Endothelial cell (in vitro differentiated cells): ENCODE measurements around the gene SLC5A4. TPM values are rescaled to one million over a fixed set of nuclear protein-coding genes. Genes with fewer than 3 reads are reported as not detected.

Experiments used
- DNase-seq: peaks from one replicate; pipeline ENCODE4 v3.0.0; 2021; ENCODE audit warnings: low spot score
- H3K27ac Mint-ChIP-seq: one replicate; pipeline ENCODE4 v1.8.0; 2021; ENCODE audit warnings: mixed read lengths, inconsistent platforms; ENCODE audit not compliant: unreplicated experiment
- H3K27me3 Mint-ChIP-seq: one replicate; pipeline ENCODE4 v1.8.0; 2021; ENCODE audit warnings: mild to moderate bottlenecking, moderate library complexity, mixed read lengths, inconsistent platforms; ENCODE audit not compliant: unreplicated experiment
- H3K36me3 Mint-ChIP-seq: one replicate; pipeline ENCODE4 v1.8.0; 2021; ENCODE audit warnings: mild to moderate bottlenecking, low read depth, mixed read lengths, inconsistent platforms; ENCODE audit not compliant: unreplicated experiment
- H3K4me1 Mint-ChIP-seq: one replicate; pipeline ENCODE4 v1.8.0; 2021; ENCODE audit warnings: mild to moderate bottlenecking, mixed read lengths, inconsistent platforms; ENCODE audit not compliant: unreplicated experiment
- H3K4me3 Mint-ChIP-seq: one replicate; pipeline ENCODE4 v1.8.0; 2021; ENCODE audit warnings: mild to moderate bottlenecking, mixed read lengths, inconsistent platforms; ENCODE audit not compliant: unreplicated experiment
- H3K9me3 Mint-ChIP-seq: one replicate; pipeline ENCODE4 v1.8.0; 2021; ENCODE audit warnings: mixed read lengths, inconsistent platforms; ENCODE audit not compliant: unreplicated experiment
- total RNA-seq: library from RNA; stranded (reverse); fragmentation: NEBNext Ultra II Directional; extraction: Animal tissue kit (Norgen Biotek cat#: 25700); gene quantifications from one replicate; pipeline ENCODE4 v1.2.1, GENCODE V29; 2021; ENCODE audit not compliant: unreplicated experiment
- TF ChIP-seq, protein P1 (sequence below): fragments of 200-600 bp; sonication (generic); IDR thresholded peaks from one replicate; pipeline ENCODE4 v1.5.0; 2021; ENCODE audit warnings: antibody characterized with exemption; ENCODE audit not compliant: unreplicated experiment

Gene SLC5A4
- total RNA-seq, 1 donor from 2014 or later = not detected

DNA sequence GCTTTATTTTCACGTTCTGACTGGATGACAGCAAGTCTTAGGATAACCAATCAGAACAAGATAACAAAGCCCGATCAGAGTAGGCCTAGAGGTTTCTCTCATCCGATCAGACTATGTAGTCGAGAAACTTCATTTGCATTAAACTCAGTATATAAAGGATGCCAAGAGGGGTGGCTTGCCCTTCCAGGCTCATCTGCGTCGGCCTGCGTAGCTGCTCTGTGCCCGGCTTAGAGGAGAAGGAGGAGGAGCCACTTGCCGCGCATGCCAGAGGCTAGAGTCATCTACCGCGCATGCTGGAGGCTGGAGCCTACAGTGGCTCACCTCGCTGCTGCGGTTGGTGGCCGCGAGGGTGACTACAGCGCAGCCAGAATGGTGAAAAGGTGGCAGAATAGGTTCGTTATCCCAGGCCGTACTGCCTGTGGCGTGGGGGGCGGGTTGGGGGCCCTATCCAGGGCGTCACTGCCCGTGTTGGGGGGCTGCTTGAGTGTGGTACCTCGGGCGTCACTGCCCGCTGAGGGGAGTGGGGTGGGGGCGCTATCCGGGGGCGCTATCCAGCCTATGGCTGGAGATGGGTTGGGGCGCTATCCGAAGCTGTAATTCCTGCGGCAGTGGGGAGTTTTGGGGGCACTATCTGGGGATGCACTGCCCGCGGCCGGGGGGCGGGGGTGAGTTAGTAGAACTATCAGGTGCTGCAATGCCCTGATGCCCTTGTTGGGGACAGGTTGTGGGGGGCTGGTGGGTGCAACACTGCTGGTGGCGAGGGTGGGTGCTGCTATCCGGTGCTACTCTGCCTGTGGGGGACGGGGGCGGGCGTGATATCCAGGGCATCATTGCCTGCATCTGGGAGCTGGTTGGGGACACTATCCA lies 50.1 kb downstream of the SLC5A4 start, which contains the start of gene RFPL2:
Gene RFPL2 (minus strand): TSS at position 218 of the 867 bp plus-strand sequence. CDS start 2,622 bp downstream, outside the sequence.
- TF ChIP-seq, protein P1, sequence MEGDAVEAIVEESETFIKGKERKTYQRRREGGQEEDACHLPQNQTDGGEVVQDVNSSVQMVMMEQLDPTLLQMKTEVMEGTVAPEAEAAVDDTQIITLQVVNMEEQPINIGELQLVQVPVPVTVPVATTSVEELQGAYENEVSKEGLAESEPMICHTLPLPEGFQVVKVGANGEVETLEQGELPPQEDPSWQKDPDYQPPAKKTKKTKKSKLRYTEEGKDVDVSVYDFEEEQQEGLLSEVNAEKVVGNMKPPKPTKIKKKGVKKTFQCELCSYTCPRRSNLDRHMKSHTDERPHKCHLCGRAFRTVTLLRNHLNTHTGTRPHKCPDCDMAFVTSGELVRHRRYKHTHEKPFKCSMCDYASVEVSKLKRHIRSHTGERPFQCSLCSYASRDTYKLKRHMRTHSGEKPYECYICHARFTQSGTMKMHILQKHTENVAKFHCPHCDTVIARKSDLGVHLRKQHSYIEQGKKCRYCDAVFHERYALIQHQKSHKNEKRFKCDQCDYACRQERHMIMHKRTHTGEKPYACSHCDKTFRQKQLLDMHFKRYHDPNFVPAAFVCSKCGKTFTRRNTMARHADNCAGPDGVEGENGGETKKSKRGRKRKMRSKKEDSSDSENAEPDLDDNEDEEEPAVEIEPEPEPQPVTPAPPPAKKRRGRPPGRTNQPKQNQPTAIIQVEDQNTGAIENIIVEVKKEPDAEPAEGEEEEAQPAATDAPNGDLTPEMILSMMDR = no peak
- Mint-ChIP-seq H3K4me3 (peak within 1 kb of the TSS; percentile 94), H3K4me1 (peaks cover 53% of the 10 kb centered on the region)

DNA sequence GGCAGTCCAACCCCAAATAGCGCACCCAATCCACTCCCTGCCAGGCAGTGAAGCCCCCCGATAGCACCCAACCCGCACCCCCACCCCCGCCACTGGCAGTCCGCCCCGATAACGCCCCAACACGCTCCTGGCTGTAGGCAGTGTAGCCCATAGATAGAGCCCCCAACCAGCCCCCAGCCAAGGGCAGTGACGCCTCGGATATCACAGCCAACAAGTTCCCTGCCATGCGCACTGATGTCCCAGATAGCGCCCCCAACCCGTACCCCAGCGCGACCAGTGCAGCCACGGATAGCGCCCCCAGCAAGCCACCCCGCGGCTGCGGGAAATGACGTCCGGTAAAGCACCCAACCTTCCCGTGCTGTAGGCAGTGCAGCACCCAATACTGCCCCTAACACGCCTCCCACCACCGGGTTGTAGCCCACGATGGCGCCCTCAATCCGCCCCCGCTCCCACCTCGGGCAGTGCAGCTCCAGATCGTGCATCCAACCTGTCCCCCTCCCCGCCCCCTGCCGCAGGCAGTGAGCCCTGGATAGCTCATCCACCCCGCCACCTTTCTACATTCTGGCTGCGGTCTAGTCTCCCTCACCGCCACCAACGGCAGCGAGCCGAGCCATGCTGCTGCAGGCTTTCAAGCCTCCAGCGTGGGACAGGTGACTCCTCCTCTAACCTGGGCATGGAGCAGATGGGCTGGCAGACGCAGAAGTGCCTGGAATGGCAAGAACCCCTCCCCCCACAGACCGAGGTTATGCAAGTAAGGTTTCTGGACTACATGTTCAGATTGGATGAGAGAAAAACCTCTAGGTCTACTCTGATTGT lies 50.9 kb downstream of the SLC5A4 start:
- no peak for DNase-seq
- no peak overlapping the region for H3K27ac Mint-ChIP-seq
- TF ChIP-seq, protein P1 = no peak
- H3K9me3 Mint-ChIP-seq = no peaks in the 10 kb centered on the region
- peaks cover 7% of the 10 kb centered on the region for H3K36me3 Mint-ChIP-seq
- peaks cover 52% of the 10 kb centered on the region for H3K4me1 Mint-ChIP-seq
- peaks cover 15% of the 10 kb centered on the region for H3K27me3 Mint-ChIP-seq
- peak overlapping the region; percentile 94 for H3K4me3 Mint-ChIP-seq

More for the DNA sequence above, 50.1 kb downstream of the SLC5A4 start, which contains the start of gene RFPL2:
- peaks cover 10% of the 10 kb centered on the region for H3K36me3 Mint-ChIP-seq
- H3K27me3 Mint-ChIP-seq = peaks cover 19% of the 10 kb centered on the region
- H3K9me3 Mint-ChIP-seq = no peaks in the 10 kb centered on the region
- H3K27ac Mint-ChIP-seq = no peak within 1 kb of the TSS
- peak; percentile 62 for DNase-seq

DNA sequence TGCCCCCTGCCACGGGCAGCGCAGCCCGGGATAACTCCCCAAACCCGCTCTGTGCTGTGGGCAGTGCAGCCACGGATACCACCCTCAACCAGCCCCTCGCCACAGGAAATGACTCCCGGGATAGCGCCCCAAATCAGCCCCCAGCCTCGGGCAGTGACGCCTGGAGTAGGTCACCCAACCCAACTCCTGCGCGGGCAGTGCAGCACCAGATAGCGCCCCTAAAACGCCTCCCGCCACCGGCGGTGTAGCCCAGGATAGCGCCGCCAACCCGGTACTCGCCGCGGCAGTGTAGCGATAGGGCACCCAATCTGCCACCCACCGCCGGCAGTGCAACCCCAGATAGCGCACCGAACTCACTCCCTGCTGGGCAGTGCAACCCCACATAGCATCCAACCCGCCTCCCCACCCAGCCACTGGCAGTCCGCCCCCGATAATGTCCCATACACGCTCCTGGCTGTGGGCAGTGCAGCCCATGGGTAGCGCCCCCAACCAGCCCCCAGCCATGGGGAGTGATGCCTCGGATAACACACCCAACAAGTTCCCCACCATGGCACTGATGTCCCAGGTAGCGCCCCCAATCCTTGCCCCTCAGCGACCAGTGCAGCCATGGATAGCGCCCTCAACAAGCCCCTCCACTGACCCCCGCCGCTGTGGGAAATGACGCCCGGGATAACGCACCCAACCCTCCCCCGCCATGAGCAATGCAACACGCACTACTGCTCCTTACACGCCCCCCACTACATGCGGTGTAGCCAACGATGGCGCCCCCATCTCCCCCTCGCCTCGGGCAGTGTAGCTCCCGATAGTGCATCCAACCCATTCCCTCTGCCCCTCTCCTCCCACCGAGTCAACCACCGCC lies 51.7 kb downstream of the SLC5A4 start:
- no peak for DNase-seq
- Mint-ChIP-seq H3K27ac (no peak overlapping the region), H3K36me3 (peaks cover 9% of the 10 kb centered on the region), H3K4me1 (peaks cover 58% of the 10 kb centered on the region), H3K27me3 (peaks cover 13% of the 10 kb centered on the region), H3K9me3 (no peaks in the 10 kb centered on the region), H3K4me3 (peak overlapping the region; percentile 94)
- TF ChIP-seq, protein P1 = no peak

DNA sequence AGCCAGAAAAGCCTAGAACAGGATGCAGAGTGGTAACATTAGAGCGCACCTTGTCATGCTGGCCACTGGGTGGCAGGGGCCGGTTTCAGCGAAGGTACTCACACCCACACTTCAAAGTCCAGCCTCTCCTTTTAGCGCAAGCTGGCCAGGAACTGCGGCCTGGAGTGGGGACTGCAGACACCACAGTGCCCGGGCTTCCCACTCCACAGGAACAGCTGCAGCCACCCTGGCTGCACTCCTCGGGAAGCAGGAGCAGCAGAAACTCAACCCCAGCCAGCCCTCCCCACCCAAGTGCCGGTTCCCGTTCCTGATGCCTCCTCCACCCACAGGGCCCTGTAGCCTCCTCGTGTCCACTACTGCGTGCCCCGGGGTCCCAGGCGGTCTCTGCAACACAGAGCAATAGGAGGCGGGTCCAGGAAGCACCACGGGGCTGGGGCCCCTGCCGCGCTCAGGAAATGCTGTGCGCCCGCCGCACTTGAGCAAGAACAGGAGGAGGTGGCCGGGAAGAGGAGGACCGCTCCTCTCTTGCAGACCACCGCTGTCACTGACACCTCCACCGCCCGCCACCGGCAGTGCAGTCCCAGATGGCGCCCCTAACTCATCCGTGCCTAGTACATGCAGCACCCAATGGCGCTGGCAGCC lies 52.5 kb downstream of the SLC5A4 start:
- TF ChIP-seq, protein P1 = peak; percentile 63
- Mint-ChIP-seq H3K27ac (peak overlapping the region; percentile 61), H3K9me3 (no peaks in the 10 kb centered on the region), H3K4me1 (peaks cover 56% of the 10 kb centered on the region), H3K4me3 (peak overlapping the region; percentile 94), H3K36me3 (peaks cover 6% of the 10 kb centered on the region), H3K27me3 (peaks cover 13% of the 10 kb centered on the region)
- peak; percentile 65 for DNase-seq
